ENCODE measurements around the gene SPATA17. TPM values are rescaled to one million over a fixed set of nuclear protein-coding genes. Genes with fewer than 3 reads are reported as not detected.

SPATA17 gene
- total RNA-seq, 1 experiment from 2014 or later = 4.5 TPM

GRCh38 chr1:217911908-217912307, 280.8 kb downstream of the SPATA17 start:
- H3K36me3 Mint-ChIP-seq (ENCODE audit: insufficient read depth, unreplicated experiment) = no peaks in the 10 kb centered on the region
- CTCF ChIA-PET = interaction anchor here (0.6 to 0.8 kb wide), 3 partner anchors 24 to 45 kb away, joined by 3 to 4 read pairs (median 4); no protein-coding TSS in a partner anchor
- H3K9me3 Mint-ChIP-seq (ENCODE audit: unreplicated experiment) = no peaks in the 10 kb centered on the region
- no peak overlapping the region for H3K27ac Mint-ChIP-seq (ENCODE audit: low read depth, unreplicated experiment)
- H3K4me3 Mint-ChIP-seq (ENCODE audit: unreplicated experiment) = no peak overlapping the region
- H3K27me3 Mint-ChIP-seq (ENCODE audit: insufficient read depth, unreplicated experiment) = peaks cover 15% of the 10 kb centered on the region
- no TSS peak for BruUV-seq (replicated peaks)
- intact Hi-C loops (cut with micrococcal nuclease) = loop anchor here (5.0 kb wide), 1 partner anchor 1160 kb away; no protein-coding TSS in a partner anchor
- no peaks in the 10 kb centered on the region for H3K4me1 Mint-ChIP-seq (ENCODE audit: insufficient read depth, unreplicated experiment)
- peak; percentile 45 for DNase-seq (ENCODE audit: unreplicated experiment)
- TF ChIP-seq CTCF (IDR thresholded peaks at IDR 0.05; ENCODE audit: unreplicated experiment) = peak; percentile 52
- POLR2A ChIA-PET = no interaction called here

- peaks cover 55% of the 10 kb centered on the region for H3K27me3 Mint-ChIP-seq (ENCODE audit: insufficient read depth, unreplicated experiment)
- DNase-seq (ENCODE audit: unreplicated experiment) = no peak
These were observed 286.2 kb downstream of the SPATA17 start for GRCh38 chr1:217917281-217917887.

GRCh38 chr1:217919683-217920388, 288.7 kb downstream of the SPATA17 start:
- DNase-seq (ENCODE audit: unreplicated experiment) = no peak
- no peak overlapping the region for H3K27ac Mint-ChIP-seq (ENCODE audit: low read depth, unreplicated experiment)
- H3K36me3 Mint-ChIP-seq (ENCODE audit: insufficient read depth, unreplicated experiment) = no peaks in the 10 kb centered on the region
- peaks cover 73% of the 10 kb centered on the region for H3K27me3 Mint-ChIP-seq (ENCODE audit: insufficient read depth, unreplicated experiment)
- H3K4me3 Mint-ChIP-seq (ENCODE audit: unreplicated experiment) = no peak overlapping the region
- CTCF ChIA-PET = interaction anchor here (0.6 kb wide), 1 partner anchor 1787 kb away, joined by 3 read pairs; no protein-coding TSS in a partner anchor
- POLR2A ChIA-PET = no interaction called here
- no peak for TF ChIP-seq CTCF (IDR thresholded peaks at IDR 0.05; ENCODE audit: unreplicated experiment)
- no peaks in the 10 kb centered on the region for H3K4me1 Mint-ChIP-seq (ENCODE audit: insufficient read depth, unreplicated experiment)
- H3K9me3 Mint-ChIP-seq (ENCODE audit: unreplicated experiment) = no peaks in the 10 kb centered on the region
- no TSS peak for BruUV-seq (replicated peaks)
- intact Hi-C loops (cut with micrococcal nuclease) = no loop called here

More at GRCh38 chr1:217917281-217917887, 286.2 kb downstream of the SPATA17 start:
- no peak for TF ChIP-seq CTCF (IDR thresholded peaks at IDR 0.05; ENCODE audit: unreplicated experiment)
- Mint-ChIP-seq H3K4me1 (ENCODE audit: insufficient read depth, unreplicated experiment) (no peaks in the 10 kb centered on the region), H3K4me3 (ENCODE audit: unreplicated experiment) (no peak overlapping the region), H3K27ac (ENCODE audit: low read depth, unreplicated experiment) (no peak overlapping the region), H3K9me3 (ENCODE audit: unreplicated experiment) (no peaks in the 10 kb centered on the region), H3K36me3 (ENCODE audit: insufficient read depth, unreplicated experiment) (no peaks in the 10 kb centered on the region)
- BruUV-seq (replicated peaks) = no TSS peak
- ChIA-PET POLR2A (no interaction called here), CTCF (interaction anchor here (0.5 to 1.1 kb wide), 3 partner anchors 12 to 1501 kb away, joined by 3 read pairs; no protein-coding TSS in a partner anchor)
- intact Hi-C loops (cut with micrococcal nuclease) = no loop called here

Other genes starting within 250 kb of the SPATA17 start
- gene GPATCH2, start 254 bp upstream of the SPATA17 start, total RNA-seq (2022) = 34.5 and 44.4 TPM in 2 replicates